Trophoblast cell (in vitro differentiated cells and primary cell): ENCODE data around the gene DAB1.

Experiments used
- DNase-seq, 2 donors: peaks; one replicate each; pipeline ENCODE4 v3.0.0-alpha.2; 2016
- H2AFZ ChIP-seq: 2 replicates; pipeline ENCODE4 v1.6.1; 2013; ENCODE audit warnings: low read length, moderate library complexity, mild to moderate bottlenecking; ENCODE audit not compliant: insufficient read depth, poor library complexity
- H2AK5ac ChIP-seq: 2 replicates; pipeline ENCODE4 v1.6.1; 2013; ENCODE audit warnings: mild to moderate bottlenecking, low read length
- H2BK120ac ChIP-seq: 2 replicates; pipeline ENCODE4 v1.6.1; 2013; ENCODE audit warnings: low read length, mild to moderate bottlenecking, moderate library complexity; ENCODE audit not compliant: insufficient read depth, poor library complexity
- H2BK12ac ChIP-seq: 2 replicates; pipeline ENCODE4 v1.6.1; 2013; ENCODE audit warnings: mild to moderate bottlenecking, low read length, moderate library complexity
- H2BK5ac ChIP-seq: 2 replicates; pipeline ENCODE4 v1.6.1; 2013; ENCODE audit warnings: low read length, low read depth, moderate library complexity, mild to moderate bottlenecking; ENCODE audit not compliant: poor library complexity
- H3K14ac ChIP-seq: 2 replicates; pipeline ENCODE4 v1.6.1; 2013; ENCODE audit warnings: mild to moderate bottlenecking, low read length
- H3K18ac ChIP-seq: 2 replicates; pipeline ENCODE4 v1.6.1; 2013; ENCODE audit warnings: mild to moderate bottlenecking, low read length
- H3K23ac ChIP-seq: 2 replicates; pipeline ENCODE4 v1.6.1; 2013; ENCODE audit warnings: low read length
- H3K27ac ChIP-seq: 2 replicates; pipeline ENCODE4 v1.5.1; 2013; ENCODE audit warnings: low read depth, mild to moderate bottlenecking, inconsistent platforms, low read length, moderate library complexity
- H3K27me3 ChIP-seq: 2 replicates; pipeline ENCODE4 v1.6.1; 2013; ENCODE audit warnings: inconsistent platforms, mild to moderate bottlenecking, low read length, moderate library complexity; ENCODE audit not compliant: insufficient read depth
- H3K36me3 ChIP-seq, 2 experiments: 1 replicate in 1 of 2; 2 replicates in 1 of 2; pipeline ENCODE4 v1.6.1; 2013; ENCODE audit warnings: low read length in 2 of 2, mild to moderate bottlenecking in 2 of 2, moderate library complexity in 1 of 2; ENCODE audit not compliant: insufficient read depth in 2 of 2, control insufficient read depth in 1 of 2
- H3K4ac ChIP-seq: 2 replicates; pipeline ENCODE4 v1.6.1; 2013; ENCODE audit warnings: low read depth, mild to moderate bottlenecking, low read length, moderate library complexity
- H3K4me1 ChIP-seq, 2 experiments: 1 replicate in 1 of 2; 2 replicates in 1 of 2; pipeline ENCODE4 v1.6.1; 2013; ENCODE audit warnings: low read length in 2 of 2, mild to moderate bottlenecking in 2 of 2, moderate library complexity in 1 of 2; ENCODE audit not compliant: insufficient read depth in 2 of 2, control insufficient read depth in 1 of 2
- H3K4me2 ChIP-seq: 2 replicates; pipeline ENCODE4 v1.6.1; 2013; ENCODE audit warnings: inconsistent platforms, mild to moderate bottlenecking, low read length, moderate library complexity
- H3K4me3 ChIP-seq: 2 replicates; pipeline ENCODE4 v1.5.1; 2013; ENCODE audit warnings: mild to moderate bottlenecking, low read depth, low read length, inconsistent platforms
- H3K79me1 ChIP-seq: one replicate; pipeline ENCODE4 v1.6.1; 2013; ENCODE audit warnings: low read length
- H3K79me2 ChIP-seq: 2 replicates; pipeline ENCODE4 v1.6.1; 2013; ENCODE audit warnings: low read length, mild to moderate bottlenecking; ENCODE audit not compliant: control insufficient read depth, insufficient read depth, poor library complexity
- H3K9ac ChIP-seq: 2 replicates; pipeline ENCODE4 v1.6.1; 2013; ENCODE audit warnings: mild to moderate bottlenecking, low read length
- H3K9me3 ChIP-seq: 2 replicates; pipeline ENCODE4 v1.6.1; 2013; ENCODE audit warnings: low read depth, mild to moderate bottlenecking, control low read depth, inconsistent platforms, low read length; ENCODE audit not compliant: insufficient read depth
- H4K12ac ChIP-seq: 2 replicates; pipeline ENCODE4 v1.6.1; 2013; ENCODE audit warnings: low read depth, mild to moderate bottlenecking, low read length, moderate library complexity
- H4K8ac ChIP-seq: 2 replicates; pipeline ENCODE4 v1.6.1; 2013; ENCODE audit warnings: low read depth, mild to moderate bottlenecking, low read length, moderate library complexity
- H4K91ac ChIP-seq: one replicate; pipeline ENCODE4 v1.6.1; 2013; ENCODE audit warnings: low read depth, mild to moderate bottlenecking, low read length, moderate library complexity
- WGBS: extraction: QIAGEN DNeasy Blood & Tissue Kit; methylation state at CpG from one replicate; pipeline ENCODE4 v1.1.7; 2013; ENCODE audit warnings: missing lambda C conversion rate; ENCODE audit not compliant: insufficient read length, insufficient coverage; ENCODE audit errors: extremely low coverage; 5-methylcytosine and 5-hydroxymethylcytosine counted together

DAB1 gene

DNA sequence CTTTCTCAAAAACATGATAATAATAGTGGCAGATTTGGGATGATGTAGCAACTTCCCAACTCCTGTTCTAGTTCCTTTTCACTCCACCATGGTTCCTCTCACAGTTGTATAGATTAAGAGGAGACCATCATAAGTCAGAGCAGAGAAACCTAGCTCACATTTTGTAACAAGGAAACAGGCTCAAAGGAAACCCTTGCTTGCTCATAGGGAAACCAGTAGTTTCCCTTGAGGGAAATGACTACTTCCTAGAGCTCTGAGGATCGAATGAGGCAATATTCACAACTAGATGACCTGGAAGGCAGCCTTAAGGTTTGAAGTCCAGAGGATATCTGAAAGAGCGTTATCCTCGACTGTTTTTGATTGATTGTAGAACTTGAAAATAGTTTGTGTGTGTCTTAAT is 382.0 kb downstream of the DAB1 start:
- Histone ChIP-seq H3K23ac (no peak overlapping the region), H3K4me2 (no peak overlapping the region), H3K36me3 (no peaks in the 10 kb centered on the region), H3K79me2 (no peaks in the 10 kb centered on the region), H3K18ac (no peak overlapping the region), H2BK5ac (no peak overlapping the region), H3K9me3 (no peaks in the 10 kb centered on the region), H3K79me1 (no peaks in the 10 kb centered on the region), H3K9ac (no peak overlapping the region), H3K27me3 (no peaks in the 10 kb centered on the region), H2AK5ac (no peak overlapping the region), H3K4me1 (peaks cover 0 to 3% of the 10 kb centered on the region in 2 experiments), H4K8ac (no peak overlapping the region), H3K4me3 (no peak overlapping the region), H3K27ac (no peak overlapping the region), H2AFZ (no peak overlapping the region), H4K12ac (no peak overlapping the region), H3K14ac (no peak overlapping the region), H4K91ac (no peak overlapping the region), H2BK120ac (no peak overlapping the region), H2BK12ac (no peak overlapping the region), H3K4ac (no peak overlapping the region)
- no peak for DNase-seq
- no CpG with 5 or more reads among the region's 3 CpGs for WGBS

- no peaks in the 10 kb centered on the region for H3K79me2 ChIP-seq
- H4K8ac ChIP-seq: no peak overlapping the region
- DNase-seq: no peak
- no CpG with 5 or more reads among the region's 2 CpGs for WGBS
- no peak overlapping the region for H2BK12ac ChIP-seq
- H3K9me3 ChIP-seq: no peaks in the 10 kb centered on the region
- no peaks in the 10 kb centered on the region for H3K27me3 ChIP-seq
- no peak overlapping the region for H3K4me2 ChIP-seq
- no peaks in the 10 kb centered on the region for H3K36me3 ChIP-seq
- H3K14ac ChIP-seq: no peak overlapping the region
- no peak overlapping the region for H4K91ac ChIP-seq
- H3K4me3 ChIP-seq: no peak overlapping the region
- H2BK5ac ChIP-seq: no peak overlapping the region
- no peak overlapping the region for H4K12ac ChIP-seq
- H3K9ac ChIP-seq: no peak overlapping the region
- no peak overlapping the region for H3K23ac ChIP-seq
- no peak overlapping the region for H2BK120ac ChIP-seq
- no peak overlapping the region for H3K18ac ChIP-seq
- no peak overlapping the region for H3K27ac ChIP-seq
- no peaks in the 10 kb centered on the region for H3K79me1 ChIP-seq
- peaks cover 0 to 3% of the 10 kb centered on the region in 2 experiments for H3K4me1 ChIP-seq
- H3K4ac ChIP-seq: no peak overlapping the region
- no peak overlapping the region for H2AK5ac ChIP-seq
- no peak overlapping the region for H2AFZ ChIP-seq
Measured at GRCh38 chr1:57040811-57041210, 383.0 kb downstream of the DAB1 start.

DNA sequence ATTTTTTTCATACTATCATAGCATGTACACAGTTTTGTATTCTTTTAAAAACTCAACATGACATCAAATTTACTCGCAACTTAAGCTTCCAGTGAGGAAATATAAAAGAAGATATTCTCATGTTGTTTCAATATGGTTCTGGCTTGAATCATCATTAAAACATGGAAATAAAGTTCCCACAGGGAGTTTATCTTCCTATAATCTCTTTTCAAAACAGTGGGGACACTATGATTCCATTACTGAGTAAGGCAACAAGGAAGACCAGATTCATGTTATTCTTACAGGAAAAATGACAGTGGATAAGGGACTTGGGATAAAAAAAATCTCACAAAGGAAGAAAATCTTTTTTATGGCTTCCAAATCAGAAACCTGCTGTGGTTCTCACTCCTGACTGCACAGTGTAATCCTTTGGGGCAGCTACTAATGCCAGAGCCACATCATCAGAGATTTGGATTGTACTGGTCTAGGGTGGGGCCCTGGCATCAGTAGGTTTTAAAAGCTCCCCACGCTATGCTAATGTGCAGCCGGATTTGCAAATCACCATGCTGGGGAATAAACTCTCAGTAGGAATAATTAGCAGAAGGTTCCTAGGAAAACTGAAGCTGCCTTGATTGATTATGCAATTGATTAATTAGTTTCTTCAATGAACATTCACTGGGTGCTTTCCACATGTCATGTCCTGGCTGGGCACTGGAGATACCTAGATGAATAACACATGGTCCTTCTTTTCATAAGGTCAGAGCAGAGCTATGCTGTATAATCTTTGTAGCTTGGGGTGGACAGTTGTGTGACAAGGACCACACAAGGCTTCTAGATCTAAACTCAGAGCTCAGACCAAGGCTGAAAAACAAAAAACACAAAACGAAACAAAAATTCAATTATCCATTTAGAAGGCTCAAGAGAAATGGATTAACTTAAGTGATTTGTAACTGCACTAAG is 386.9 kb downstream of the DAB1 start:
- Histone ChIP-seq H3K4me3 (no peak overlapping the region), H3K4me2 (no peak overlapping the region), H2AFZ (no peak overlapping the region), H3K9me3 (no peaks in the 10 kb centered on the region), H3K4ac (no peak overlapping the region), H3K9ac (no peak overlapping the region), H3K18ac (no peak overlapping the region), H2BK120ac (no peak overlapping the region), H3K36me3 (no peaks in the 10 kb centered on the region), H3K14ac (no peak overlapping the region), H2BK5ac (no peak overlapping the region), H3K27me3 (no peaks in the 10 kb centered on the region), H4K8ac (no peak overlapping the region), H4K91ac (no peak overlapping the region), H2BK12ac (no peak overlapping the region), H3K27ac (no peak overlapping the region), H3K79me1 (no peaks in the 10 kb centered on the region), H3K4me1 (no peaks in the 10 kb centered on the region), H3K79me2 (no peaks in the 10 kb centered on the region), H3K23ac (no peak overlapping the region), H4K12ac (no peak overlapping the region), H2AK5ac (no peak overlapping the region)
- no CpG with 5 or more reads among the region's 4 CpGs for WGBS
- no peak for DNase-seq

- no peaks in the 10 kb centered on the region for H3K79me2 ChIP-seq
- no peak overlapping the region for H3K27ac ChIP-seq
- no peak overlapping the region for H2BK12ac ChIP-seq
- H3K23ac ChIP-seq: no peak overlapping the region
- H2AFZ ChIP-seq: no peak overlapping the region
- no peak overlapping the region for H2AK5ac ChIP-seq
- no peak overlapping the region for H4K91ac ChIP-seq
- no peak overlapping the region for H4K8ac ChIP-seq
- no peak overlapping the region for H3K4me3 ChIP-seq
- H3K4me2 ChIP-seq: no peak overlapping the region
- H3K9ac ChIP-seq: no peak overlapping the region
- no peaks in the 10 kb centered on the region for H3K36me3 ChIP-seq
- no peaks in the 10 kb centered on the region for H3K9me3 ChIP-seq
- no peaks in the 10 kb centered on the region for H3K79me1 ChIP-seq
- no CpG with 5 or more reads among the region's 2 CpGs for WGBS
- H3K4me1 ChIP-seq: no peaks in the 10 kb centered on the region
- no peak overlapping the region for H3K4ac ChIP-seq
- no peaks in the 10 kb centered on the region for H3K27me3 ChIP-seq
- no peak overlapping the region for H4K12ac ChIP-seq
- no peak overlapping the region for H3K18ac ChIP-seq
- DNase-seq: no peak
- no peak overlapping the region for H3K14ac ChIP-seq
- H2BK5ac ChIP-seq: no peak overlapping the region
- H2BK120ac ChIP-seq: no peak overlapping the region
Measured at GRCh38 chr1:57034713-57035112, 389.1 kb downstream of the DAB1 start.
